ENCODE measurements around the gene FARSA.

- TF ChIP-seq CTCF (IDR thresholded peaks at IDR 0.05) (no peak), POLR2A (IDR thresholded peaks at IDR 0.05) (no peak)
These were observed 32.3 kb upstream of the FARSA start for GRCh38 chr19:12965812-12966135.

All from prostate gland (tissue), 2 donors.